GM20431 (cell line): ENCODE data around the gene KSR2.

Experiments
- in situ Hi-C: fragments of 300-500 bp; cut with MseI, MboI; formaldehyde crosslinking; loops from one replicate; pipeline ENCODE4 v1.15.0; 2020; ENCODE audit warnings: low sequenced_read_pairs; ENCODE audit not compliant: unreplicated experiment

The KSR2 gene

GRCh38 chr12:117404203-117404853, 564.5 kb downstream of the KSR2 start:
- in situ Hi-C loops: no loop called here

GRCh38 chr12:117403586-117404139, 565.1 kb downstream of the KSR2 start:
- in situ Hi-C loops: no loop called here
